Thyroid gland (tissue), 4 donors: Measurements from ENCODE around the gene KNOP1. TPM values are rescaled to one million over a fixed set of nuclear protein-coding genes. Genes with fewer than 3 reads are reported as not detected.

Source experiments
- DNase-seq, 2 donors: peaks; one replicate each; pipeline ENCODE4 v3.0.0-alpha.2; 2019
- H3K27ac ChIP-seq, 3 donors: fragments of 200-600 bp; sonication (generic); 1 replicate in 2 of 3; 2 replicates in 1 of 3; pipeline ENCODE4 v1.5.1; 2016 to 2019; ENCODE audit warnings: mild to moderate bottlenecking in 1 of 3, moderate library complexity in 1 of 3
- H3K27me3 ChIP-seq: fragments of 200-600 bp; sonication (generic); one replicate; pipeline ENCODE4 v1.5.1; 2019
- H3K36me3 ChIP-seq, 2 donors: fragments of 200-600 bp; sonication (generic); one replicate each; pipeline ENCODE4 v1.5.1; 2016 to 2019
- H3K4me1 ChIP-seq, 2 donors: fragments of 200-600 bp; sonication (generic); one replicate each; pipeline ENCODE4 v1.5.1; 2017 to 2019
- H3K4me3 ChIP-seq, 3 donors: fragments of 200-600 bp; sonication (generic); replicated peaks in 1 of 3; 1 replicate in 2 of 3; 2 replicates in 1 of 3; pipeline ENCODE4 v1.5.1; 2016; ENCODE audit warnings: mild to moderate bottlenecking in 1 of 3
- H3K9me3 ChIP-seq: fragments of 200-600 bp; sonication (generic); one replicate; pipeline ENCODE4 v1.5.1; 2017
- POLR2A ChIP-seq, 2 donors: fragments of 450-650 bp; IDR thresholded peaks; one replicate each; pipeline ENCODE4 v1.6.1; 2017; ENCODE audit warnings: antibody characterized with exemption in 2 of 2, mild to moderate bottlenecking in 2 of 2, moderate library complexity in 1 of 2
- WGBS, 2 donors: methylation state at CpG; one replicate each; pipeline ENCODE4 v1.1.5; 2017; 5-methylcytosine and 5-hydroxymethylcytosine counted together
- intact Hi-C: fragments of 100-400 bp; cut with DNase I; formaldehyde crosslinking; loops from one replicate; pipeline ENCODE4 v1.15.1; 2023
- total RNA-seq, 4 donors: library from RNA; depleted of rRNA; stranded (reverse); fragments of >200 nt; gene quantifications; one replicate each; pipeline ENCODE4 v1.2.3, GENCODE V29; 2016
- TF ChIP-seq, protein P1 (sequence below), 6 experiments: fragments of 200-600 bp in 3 of 6; fragments of 450-650 bp in 3 of 6; sonication (generic) in 3 of 6; IDR thresholded peaks; one replicate each; pipeline ENCODE4 v1.5.1; 2016 to 2019; ENCODE audit warnings: antibody characterized with exemption in 6 of 6, mild to moderate bottlenecking in 2 of 6, inconsistent platforms in 1 of 6, moderate library complexity in 1 of 6

KNOP1 gene
- total RNA-seq, 4 donors from 2014 or later = 8.9 to 11.5 (median 10.5) TPM

DNA sequence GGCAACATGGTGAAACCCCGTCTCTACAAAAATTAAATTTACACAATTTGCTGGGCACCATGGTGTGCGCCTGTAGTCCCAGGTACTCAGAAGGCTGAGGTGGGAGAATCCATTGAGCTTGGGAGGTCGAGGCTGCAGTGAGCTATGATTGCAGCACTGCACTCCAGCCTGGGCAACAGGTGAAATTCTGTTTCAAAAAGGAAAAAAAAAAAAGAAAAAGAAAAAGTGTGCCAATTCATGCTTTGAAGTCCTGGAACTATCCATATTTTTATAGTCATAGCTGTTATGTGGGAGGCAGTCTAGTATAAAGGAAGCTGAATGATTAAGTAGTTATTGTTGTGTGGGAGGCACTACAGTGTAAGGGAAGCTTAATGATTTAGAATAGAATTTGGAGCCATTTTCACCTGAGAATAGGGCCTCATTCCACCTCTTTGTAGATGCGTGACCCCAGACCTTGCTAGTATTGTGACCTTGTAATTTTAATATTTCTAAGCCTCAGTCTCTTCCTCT, 31.6 kb upstream of the KNOP1 start:
- TF ChIP-seq, protein P1, sequence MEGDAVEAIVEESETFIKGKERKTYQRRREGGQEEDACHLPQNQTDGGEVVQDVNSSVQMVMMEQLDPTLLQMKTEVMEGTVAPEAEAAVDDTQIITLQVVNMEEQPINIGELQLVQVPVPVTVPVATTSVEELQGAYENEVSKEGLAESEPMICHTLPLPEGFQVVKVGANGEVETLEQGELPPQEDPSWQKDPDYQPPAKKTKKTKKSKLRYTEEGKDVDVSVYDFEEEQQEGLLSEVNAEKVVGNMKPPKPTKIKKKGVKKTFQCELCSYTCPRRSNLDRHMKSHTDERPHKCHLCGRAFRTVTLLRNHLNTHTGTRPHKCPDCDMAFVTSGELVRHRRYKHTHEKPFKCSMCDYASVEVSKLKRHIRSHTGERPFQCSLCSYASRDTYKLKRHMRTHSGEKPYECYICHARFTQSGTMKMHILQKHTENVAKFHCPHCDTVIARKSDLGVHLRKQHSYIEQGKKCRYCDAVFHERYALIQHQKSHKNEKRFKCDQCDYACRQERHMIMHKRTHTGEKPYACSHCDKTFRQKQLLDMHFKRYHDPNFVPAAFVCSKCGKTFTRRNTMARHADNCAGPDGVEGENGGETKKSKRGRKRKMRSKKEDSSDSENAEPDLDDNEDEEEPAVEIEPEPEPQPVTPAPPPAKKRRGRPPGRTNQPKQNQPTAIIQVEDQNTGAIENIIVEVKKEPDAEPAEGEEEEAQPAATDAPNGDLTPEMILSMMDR (IDR thresholded peaks at IDR 0.05) = no peak
- no peak for TF ChIP-seq POLR2A (IDR thresholded peaks at IDR 0.05)
- no peaks in the 10 kb centered on the region for H3K27me3 ChIP-seq

GRCh38 chr16:19748389-19749168, 30.6 kb upstream of the KNOP1 start:
- Histone ChIP-seq H3K27me3 (no peaks in the 10 kb centered on the region), H3K4me3 (no peak overlapping the region), H3K4me1 (peaks cover 39 to 54% of the 10 kb centered on the region in 2 donors), H3K9me3 (no peaks in the 10 kb centered on the region), H3K36me3 (no peaks in the 10 kb centered on the region), H3K27ac (peak overlapping the region; percentile 31 to 88 (median 54))
- WGBS, 2 donors = 41 to 42% methylated on average over 2 of the region's 2 CpGs
- no peak for DNase-seq
- intact Hi-C loops = no loop called here
- TF ChIP-seq POLR2A (IDR thresholded peaks at IDR 0.05) = no peak
- TF ChIP-seq, protein P1 (IDR thresholded peaks at IDR 0.05) = no peak

More for the DNA sequence above, 31.6 kb upstream of the KNOP1 start:
- H3K4me3 ChIP-seq = no peak overlapping the region
- H3K36me3 ChIP-seq = no peaks in the 10 kb centered on the region
- WGBS, 2 donors = 93 to 95% methylated on average over 4 of the region's 4 CpGs
- intact Hi-C loops = no loop called here
- H3K9me3 ChIP-seq = no peaks in the 10 kb centered on the region
- H3K27ac ChIP-seq = peak overlapping the region in 2 of 3 donors; percentile 31 to 88
- no peak for DNase-seq
- H3K4me1 ChIP-seq = peaks cover 39 to 54% of the 10 kb centered on the region in 2 donors

- peak; percentile 36 to 44 for DNase-seq
- no peak overlapping the region for H3K4me3 ChIP-seq
- H3K27ac ChIP-seq = peak overlapping the region; percentile 35 to 53 (median 52)
- H3K27me3 ChIP-seq = no peaks in the 10 kb centered on the region
- TF ChIP-seq, protein P1 (IDR thresholded peaks at IDR 0.05) = no peak
- TF ChIP-seq POLR2A (IDR thresholded peaks at IDR 0.05) = no peak
- peaks cover 29 to 37% of the 10 kb centered on the region in 2 donors for H3K4me1 ChIP-seq
- no peaks in the 10 kb centered on the region for H3K9me3 ChIP-seq
- 26 to 28% methylated on average over 4 of the region's 4 CpGs for WGBS, 2 donors
- intact Hi-C loops = no loop called here
- H3K36me3 ChIP-seq = no peaks in the 10 kb centered on the region
These were observed 28.5 kb upstream of the KNOP1 start for GRCh38 chr16:19746561-19746960.

DNA sequence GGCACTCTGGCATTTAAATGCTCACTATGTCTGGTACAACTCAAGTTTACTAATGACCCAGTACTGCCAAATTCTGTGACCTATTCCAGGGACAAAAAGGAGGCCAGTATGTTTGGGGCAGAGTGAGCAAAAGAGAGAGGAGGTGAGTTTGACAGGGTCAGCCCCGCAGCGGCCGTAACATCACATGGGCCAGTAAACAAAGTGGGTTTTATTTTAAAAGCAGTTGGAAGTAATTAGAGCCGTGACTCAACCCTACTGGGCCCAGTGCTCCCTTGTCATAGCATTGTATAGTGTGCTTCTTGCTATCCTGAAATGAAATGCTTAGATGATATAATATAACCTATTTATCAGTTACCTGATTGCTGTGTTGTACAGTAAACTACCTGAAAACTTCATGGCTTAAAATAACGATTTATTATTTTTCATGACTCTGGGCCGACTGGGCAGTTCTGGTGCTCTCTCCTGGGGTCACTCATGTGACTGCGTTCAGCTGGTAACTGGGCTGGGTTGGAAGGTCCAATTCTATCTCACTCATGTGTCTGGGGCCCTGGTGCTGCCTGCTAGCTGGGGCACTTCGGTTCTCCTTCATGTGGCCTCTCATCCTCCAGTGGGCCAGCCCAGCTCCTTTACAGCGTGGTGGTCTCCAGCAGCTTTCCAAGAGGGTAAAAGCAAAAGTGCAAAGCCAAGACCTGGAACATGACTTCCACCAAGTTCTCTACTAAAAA, 27.4 kb upstream of the KNOP1 start:
- 85 to 91% methylated on average over 9 of the region's 9 CpGs for WGBS, 2 donors

GRCh38 chr16:19744670-19745069, 26.6 kb upstream of the KNOP1 start:
- DNase-seq = no peak
- H3K9me3 ChIP-seq = no peaks in the 10 kb centered on the region
- no peak for TF ChIP-seq POLR2A (IDR thresholded peaks at IDR 0.05)
- TF ChIP-seq, protein P1 (IDR thresholded peaks at IDR 0.05) = no peak
- WGBS, 2 donors = 81 to 88% methylated on average over 3 of the region's 3 CpGs
- H3K36me3 ChIP-seq = no peaks in the 10 kb centered on the region
- no peak overlapping the region for H3K27ac ChIP-seq
- no peak overlapping the region for H3K4me3 ChIP-seq
- H3K27me3 ChIP-seq = no peaks in the 10 kb centered on the region
- H3K4me1 ChIP-seq = peaks cover 23 to 26% of the 10 kb centered on the region in 2 donors
- intact Hi-C loops = no loop called here

More for the DNA sequence above, 27.4 kb upstream of the KNOP1 start:
- H3K27me3 ChIP-seq = no peaks in the 10 kb centered on the region
- no peaks in the 10 kb centered on the region for H3K36me3 ChIP-seq
- H3K27ac ChIP-seq = no peak overlapping the region
- intact Hi-C loops = no loop called here
- DNase-seq = no peak
- peaks cover 23 to 27% of the 10 kb centered on the region in 2 donors for H3K4me1 ChIP-seq
- H3K9me3 ChIP-seq = no peaks in the 10 kb centered on the region
- TF ChIP-seq POLR2A (IDR thresholded peaks at IDR 0.05) = no peak
- no peak overlapping the region for H3K4me3 ChIP-seq
